Measurements from ENCODE around the gene PLPPR2.

PLPPR2 gene

GRCh38 chr19:11356676-11357550 lies 1.7 kb downstream of the PLPPR2 start:
- Mint-ChIP-seq H3K36me3 (peaks cover 2% of the 10 kb centered on the region), H3K27ac (no peak overlapping the region), H3K4me1 (ENCODE audit: low read depth) (peaks cover 9% of the 10 kb centered on the region), H3K4me3 (peak overlapping the region; percentile 76), H3K27me3 (peaks cover 6% of the 10 kb centered on the region), H3K9me3 (ENCODE audit: low read depth) (no peaks in the 10 kb centered on the region)

GRCh38 chr19:11359421-11359820 lies 4.2 kb downstream of the PLPPR2 start:
- peaks cover 9% of the 10 kb centered on the region for H3K4me1 Mint-ChIP-seq (ENCODE audit: low read depth)
- H3K27ac Mint-ChIP-seq: no peak overlapping the region
- peaks cover 6% of the 10 kb centered on the region for H3K27me3 Mint-ChIP-seq
- H3K4me3 Mint-ChIP-seq: no peak overlapping the region
- no peaks in the 10 kb centered on the region for H3K9me3 Mint-ChIP-seq (ENCODE audit: low read depth)
- H3K36me3 Mint-ChIP-seq: peaks cover 2% of the 10 kb centered on the region

DNA sequence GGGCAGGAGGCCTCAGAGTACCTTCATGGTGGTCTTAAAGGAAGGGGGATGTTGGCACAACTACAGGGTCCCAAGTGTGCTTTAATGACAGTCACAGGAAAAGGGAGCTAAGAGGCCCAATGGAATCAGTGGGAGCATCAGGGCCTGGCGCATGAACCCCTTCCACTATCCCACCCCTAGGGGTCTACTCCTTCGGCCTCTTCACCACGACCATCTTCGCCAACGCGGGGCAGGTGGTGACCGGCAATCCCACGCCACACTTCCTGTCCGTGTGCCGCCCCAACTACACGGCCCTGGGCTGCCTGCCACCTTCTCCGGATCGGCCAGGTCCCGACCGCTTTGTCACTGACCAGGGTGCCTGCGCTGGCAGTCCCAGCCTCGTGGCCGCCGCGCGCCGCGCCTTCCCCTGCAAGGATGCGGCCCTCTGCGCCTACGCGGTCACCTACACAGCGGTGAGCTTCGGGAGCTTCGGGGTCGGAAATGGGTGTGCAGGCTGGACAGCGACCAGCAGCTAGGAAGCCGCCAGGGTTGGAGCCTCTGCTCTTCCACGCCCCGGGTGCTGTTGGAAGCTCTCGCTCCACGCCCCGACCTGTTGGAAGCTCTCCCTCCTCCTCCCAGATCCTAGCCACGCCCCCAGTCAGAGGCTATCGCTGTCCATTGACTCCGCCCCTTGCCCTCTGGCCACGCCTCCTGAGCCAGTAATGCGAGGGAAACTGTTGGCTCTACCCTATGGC lies 6.0 kb downstream of the PLPPR2 start:
- peaks cover 2% of the 10 kb centered on the region for H3K36me3 Mint-ChIP-seq
- H3K9me3 Mint-ChIP-seq (ENCODE audit: low read depth): no peaks in the 10 kb centered on the region
- peaks cover 2% of the 10 kb centered on the region for H3K27me3 Mint-ChIP-seq
- H3K4me3 Mint-ChIP-seq: no peak overlapping the region
- no peak overlapping the region for H3K27ac Mint-ChIP-seq
- H3K4me1 Mint-ChIP-seq (ENCODE audit: low read depth): peaks cover 3% of the 10 kb centered on the region

GRCh38 chr19:11361771-11362731 lies 6.8 kb downstream of the PLPPR2 start:
- Mint-ChIP-seq H3K4me1 (ENCODE audit: low read depth) (no peaks in the 10 kb centered on the region), H3K4me3 (no peak overlapping the region), H3K36me3 (peaks cover 2% of the 10 kb centered on the region), H3K27me3 (no peaks in the 10 kb centered on the region), H3K27ac (no peak overlapping the region), H3K9me3 (ENCODE audit: low read depth) (no peaks in the 10 kb centered on the region)

- Mint-ChIP-seq H3K27me3 (no peaks in the 10 kb centered on the region), H3K4me1 (ENCODE audit: low read depth) (no peaks in the 10 kb centered on the region), H3K27ac (no peak overlapping the region), H3K36me3 (peaks cover 2% of the 10 kb centered on the region), H3K9me3 (ENCODE audit: low read depth) (no peaks in the 10 kb centered on the region), H3K4me3 (no peak overlapping the region)
Observed at GRCh38 chr19:11363881-11364280, 8.6 kb downstream of the PLPPR2 start.

DNA sequence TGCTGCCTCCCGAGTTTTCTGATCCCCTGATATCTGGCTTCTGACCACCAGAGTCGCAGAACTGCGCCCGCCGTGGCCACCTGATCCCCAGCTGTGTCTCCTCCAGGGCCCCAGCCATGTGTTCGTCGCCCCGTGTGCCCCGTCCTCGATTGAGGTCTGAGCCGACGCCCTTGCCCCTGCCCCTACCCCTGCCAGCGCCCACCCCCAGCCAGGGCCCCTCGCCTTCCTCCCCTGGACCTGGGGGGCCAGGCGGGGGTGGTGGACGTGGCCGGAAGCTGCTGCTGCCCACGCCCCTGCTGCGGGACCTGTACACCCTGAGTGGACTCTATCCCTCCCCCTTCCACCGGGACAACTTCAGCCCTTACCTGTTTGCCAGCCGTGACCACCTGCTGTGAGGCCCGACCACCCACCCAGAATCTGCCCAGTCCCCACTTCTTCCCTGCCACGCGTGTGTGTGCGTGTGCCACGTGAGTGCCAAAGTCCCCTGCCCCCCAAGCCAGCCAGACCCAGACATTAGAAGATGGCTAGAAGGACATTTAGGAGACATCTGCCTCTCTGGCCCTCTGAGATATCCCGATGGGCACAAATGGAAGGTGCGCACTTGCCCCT lies 9.2 kb downstream of the PLPPR2 start:
- H3K27me3 Mint-ChIP-seq: no peaks in the 10 kb centered on the region
- no peak overlapping the region for H3K27ac Mint-ChIP-seq
- H3K4me3 Mint-ChIP-seq: no peak overlapping the region
- no peaks in the 10 kb centered on the region for H3K4me1 Mint-ChIP-seq (ENCODE audit: low read depth)
- H3K9me3 Mint-ChIP-seq (ENCODE audit: low read depth): no peaks in the 10 kb centered on the region
- peaks cover 6% of the 10 kb centered on the region for H3K36me3 Mint-ChIP-seq

DNA sequence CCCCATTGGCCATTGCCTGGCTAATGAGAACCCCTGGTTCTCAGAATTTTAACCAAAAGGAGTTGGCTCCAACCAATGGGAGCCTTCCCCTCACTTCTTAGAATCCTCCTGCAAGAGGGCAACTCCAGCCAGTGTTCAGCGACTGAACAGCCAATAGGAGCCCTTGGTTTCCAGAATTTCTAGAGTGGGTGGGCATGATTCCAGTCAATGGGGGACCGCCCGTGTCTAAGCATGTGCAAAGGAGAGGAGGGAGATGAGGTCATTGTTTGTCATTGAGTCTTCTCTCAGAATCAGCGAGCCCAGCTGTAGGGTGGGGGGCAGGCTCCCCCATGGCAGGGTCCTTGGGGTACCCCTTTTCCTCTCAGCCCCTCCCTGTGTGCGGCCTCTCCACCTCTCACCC lies 9.7 kb downstream of the PLPPR2 start:
- H3K36me3 Mint-ChIP-seq: peaks cover 8% of the 10 kb centered on the region
- H3K4me3 Mint-ChIP-seq: no peak overlapping the region
- H3K9me3 Mint-ChIP-seq (ENCODE audit: low read depth): no peaks in the 10 kb centered on the region
- no peaks in the 10 kb centered on the region for H3K27me3 Mint-ChIP-seq
- no peak overlapping the region for H3K27ac Mint-ChIP-seq
- no peaks in the 10 kb centered on the region for H3K4me1 Mint-ChIP-seq (ENCODE audit: low read depth)

DNA sequence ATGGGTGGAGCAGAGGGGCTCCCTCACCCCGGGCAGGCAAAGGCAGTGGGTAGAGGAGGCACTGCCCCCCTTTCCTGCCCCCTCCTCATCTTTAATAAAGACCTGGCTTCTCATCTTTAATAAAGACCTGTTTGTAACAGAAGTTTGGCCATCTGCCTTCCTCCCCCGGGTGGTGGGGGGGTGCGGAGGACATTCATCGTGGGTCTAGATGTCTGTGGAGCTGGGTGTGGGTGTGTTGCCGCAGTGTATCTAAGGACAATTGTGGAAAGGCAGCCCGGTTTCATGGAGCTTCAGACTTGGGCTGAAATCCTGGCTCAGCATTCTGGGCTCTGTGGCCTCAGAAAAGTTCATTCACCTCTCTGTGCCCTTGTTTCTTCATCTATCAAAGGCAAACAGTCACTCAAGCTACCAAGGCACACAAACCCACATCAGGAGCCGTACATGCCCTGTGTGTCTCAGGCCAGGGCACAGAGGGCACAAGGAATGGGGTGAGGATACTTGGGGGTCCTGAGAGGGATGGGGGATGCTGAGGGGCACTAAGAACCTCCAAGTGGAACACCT lies 10.4 kb downstream of the PLPPR2 start:
- no peaks in the 10 kb centered on the region for H3K27me3 Mint-ChIP-seq
- H3K36me3 Mint-ChIP-seq: peaks cover 8% of the 10 kb centered on the region
- H3K4me3 Mint-ChIP-seq: no peak overlapping the region
- H3K9me3 Mint-ChIP-seq (ENCODE audit: low read depth): no peaks in the 10 kb centered on the region
- H3K4me1 Mint-ChIP-seq (ENCODE audit: low read depth): no peaks in the 10 kb centered on the region
- H3K27ac Mint-ChIP-seq: no peak overlapping the region

DNA sequence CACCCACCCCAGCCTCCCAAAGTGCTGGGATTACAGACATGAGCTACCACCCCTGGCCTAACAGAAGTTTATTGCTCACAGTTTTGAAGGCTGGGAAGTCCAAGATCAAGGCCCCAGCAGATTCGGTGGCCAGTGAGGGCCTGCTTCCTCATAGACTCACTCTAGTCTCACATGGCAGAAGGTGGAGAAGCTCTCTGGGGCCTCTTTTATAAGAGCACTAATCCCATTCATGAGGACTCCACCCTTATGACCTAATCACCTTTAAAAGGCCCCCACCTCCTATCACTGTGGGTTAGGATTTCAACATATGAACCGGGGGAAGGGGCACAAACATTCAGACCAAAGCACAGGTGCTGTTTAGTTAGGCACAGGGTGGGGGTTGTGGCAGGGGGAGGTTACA lies 12.3 kb downstream of the PLPPR2 start:
- Mint-ChIP-seq H3K4me3 (no peak overlapping the region), H3K4me1 (ENCODE audit: low read depth) (peaks cover 2% of the 10 kb centered on the region), H3K9me3 (ENCODE audit: low read depth) (no peaks in the 10 kb centered on the region), H3K36me3 (peaks cover 12% of the 10 kb centered on the region), H3K27ac (no peak overlapping the region), H3K27me3 (no peaks in the 10 kb centered on the region)

GRCh38 chr19:11370744-11371143 lies 15.5 kb downstream of the PLPPR2 start:
- Mint-ChIP-seq H3K36me3 (peaks cover 11% of the 10 kb centered on the region), H3K27me3 (no peaks in the 10 kb centered on the region), H3K4me3 (no peak overlapping the region), H3K4me1 (ENCODE audit: low read depth) (peaks cover 10% of the 10 kb centered on the region), H3K27ac (no peak overlapping the region), H3K9me3 (ENCODE audit: low read depth) (no peaks in the 10 kb centered on the region)

GRCh38 chr19:11373166-11373884 lies 18.1 kb downstream of the PLPPR2 start:
- Mint-ChIP-seq H3K27me3 (no peaks in the 10 kb centered on the region), H3K4me3 (peak overlapping the region; percentile 24), H3K4me1 (ENCODE audit: low read depth) (peaks cover 26% of the 10 kb centered on the region), H3K9me3 (ENCODE audit: low read depth) (no peaks in the 10 kb centered on the region), H3K36me3 (peaks cover 14% of the 10 kb centered on the region), H3K27ac (no peak overlapping the region)

DNA sequence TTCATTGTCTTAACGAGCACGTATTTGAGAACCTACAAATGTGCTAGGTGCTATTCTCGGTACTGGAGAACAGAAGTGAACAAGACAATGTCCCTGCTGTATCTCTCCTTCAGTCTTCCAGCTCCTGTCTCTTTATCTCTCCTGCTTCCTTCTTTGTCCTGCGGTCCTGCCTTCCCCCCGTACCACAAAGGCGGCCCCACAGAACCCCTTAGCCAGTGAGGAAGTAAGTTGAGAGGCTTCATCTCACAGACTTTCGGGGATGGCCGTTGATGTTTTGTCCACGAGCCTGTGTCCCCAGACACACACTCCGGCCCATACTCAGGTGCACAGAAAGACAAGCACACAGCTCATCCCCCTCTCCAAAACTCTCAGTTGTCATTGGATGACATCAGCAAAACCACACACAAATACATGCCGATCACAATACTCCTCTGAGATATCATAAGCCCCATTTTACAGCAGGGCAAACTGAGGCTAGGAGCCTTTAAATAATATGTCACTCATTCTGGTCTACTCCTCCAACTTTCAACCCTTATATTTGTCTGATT lies 18.7 kb downstream of the PLPPR2 start:
- Mint-ChIP-seq H3K27me3 (no peaks in the 10 kb centered on the region), H3K4me1 (ENCODE audit: low read depth) (peaks cover 31% of the 10 kb centered on the region), H3K4me3 (no peak overlapping the region), H3K36me3 (peaks cover 14% of the 10 kb centered on the region), H3K27ac (no peak overlapping the region), H3K9me3 (ENCODE audit: low read depth) (no peaks in the 10 kb centered on the region)

GRCh38 chr19:11374433-11375142 lies 19.4 kb downstream of the PLPPR2 start, which contains the start of gene SWSAP1:
Gene SWSAP1 (plus strand): TSS chr19:11374666. CDS start chr19:11374681, 15 bp downstream.
- peaks cover 31% of the 10 kb centered on the region for H3K4me1 Mint-ChIP-seq (ENCODE audit: low read depth)
- peaks cover 9% of the 10 kb centered on the region for H3K36me3 Mint-ChIP-seq
- peak within 1 kb of the TSS; percentile 24 for H3K4me3 Mint-ChIP-seq

More at GRCh38 chr19:11374433-11375142, 19.4 kb downstream of the PLPPR2 start, which contains the start of gene SWSAP1:
- Mint-ChIP-seq H3K9me3 (ENCODE audit: low read depth) (no peaks in the 10 kb centered on the region), H3K27ac (no peak within 1 kb of the TSS), H3K27me3 (no peaks in the 10 kb centered on the region)

All from activated naive CD8-positive, alpha-beta T cell (primary cell).